Hematopoietic multipotent progenitor cell treated with erythropoietin and hydrocortisone succinate and interleukin-3 and kit ligand, for 6 days (in vitro differentiated cells): Measurements from ENCODE around the gene FLOT2.
"Not testable (repeated sequence)": the region's sequence is repeated elsewhere in the genome, so short reads cannot be mapped to it uniquely, and the experiment has no call there.

Experiments used
- DNase-seq: peaks from one replicate; pipeline ENCODE4 v3.0.0-alpha.2; 2015

Gene FLOT2

GRCh38 chr17:28871056-28871579 is 26.4 kb downstream of the FLOT2 start:
- peak; percentile 51 for DNase-seq

DNA sequence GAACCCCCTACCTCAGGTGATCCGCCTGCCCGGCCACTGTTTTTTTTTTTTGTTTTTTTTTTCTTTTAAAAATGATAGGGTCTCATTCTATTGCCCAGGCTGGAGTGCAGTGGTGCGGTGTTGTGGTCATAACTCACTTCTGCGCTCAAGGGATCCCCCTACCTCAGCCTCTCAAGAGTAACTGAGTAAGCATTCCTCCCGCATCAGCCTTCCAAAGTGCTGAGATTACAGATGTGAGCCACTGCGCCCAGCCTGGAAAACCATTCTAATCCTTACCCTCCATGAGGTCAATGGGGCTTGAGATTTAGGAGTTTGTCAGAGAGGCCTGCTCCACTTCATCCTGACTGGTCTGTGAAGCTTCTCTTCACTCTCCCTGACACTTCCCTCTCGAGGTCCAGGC is 30.3 kb downstream of the FLOT2 start:
- no peak for DNase-seq

- DNase-seq = peak; percentile 74
Measured at GRCh38 chr17:28865946-28866752, 31.4 kb downstream of the FLOT2 start.

GRCh38 chr17:28864991-28865849 is 32.3 kb downstream of the FLOT2 start:
- DNase-seq = peak; percentile 98

DNA sequence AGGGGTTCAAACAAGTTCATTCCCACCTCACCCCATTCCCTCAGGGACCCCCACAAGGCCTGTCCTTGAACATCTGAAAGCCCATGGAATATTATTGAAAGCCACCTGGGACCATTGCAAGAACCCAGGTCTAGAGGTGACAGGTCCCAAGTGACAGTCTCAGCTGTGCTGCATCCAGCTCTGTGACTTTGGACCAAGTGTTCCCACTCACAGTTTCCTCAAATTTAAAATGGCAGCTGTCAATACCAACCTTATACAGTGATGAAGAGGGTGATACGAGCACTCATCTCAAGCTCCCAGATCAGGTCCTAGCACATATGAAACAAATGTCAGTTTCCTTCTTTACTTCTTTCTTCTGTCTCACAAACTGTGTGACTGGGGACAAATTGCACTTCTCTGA is 33.6 kb downstream of the FLOT2 start:
- no peak for DNase-seq

- peak; percentile 51 for DNase-seq
Measured at GRCh38 chr17:28862561-28862960, 35.0 kb downstream of the FLOT2 start.

DNA sequence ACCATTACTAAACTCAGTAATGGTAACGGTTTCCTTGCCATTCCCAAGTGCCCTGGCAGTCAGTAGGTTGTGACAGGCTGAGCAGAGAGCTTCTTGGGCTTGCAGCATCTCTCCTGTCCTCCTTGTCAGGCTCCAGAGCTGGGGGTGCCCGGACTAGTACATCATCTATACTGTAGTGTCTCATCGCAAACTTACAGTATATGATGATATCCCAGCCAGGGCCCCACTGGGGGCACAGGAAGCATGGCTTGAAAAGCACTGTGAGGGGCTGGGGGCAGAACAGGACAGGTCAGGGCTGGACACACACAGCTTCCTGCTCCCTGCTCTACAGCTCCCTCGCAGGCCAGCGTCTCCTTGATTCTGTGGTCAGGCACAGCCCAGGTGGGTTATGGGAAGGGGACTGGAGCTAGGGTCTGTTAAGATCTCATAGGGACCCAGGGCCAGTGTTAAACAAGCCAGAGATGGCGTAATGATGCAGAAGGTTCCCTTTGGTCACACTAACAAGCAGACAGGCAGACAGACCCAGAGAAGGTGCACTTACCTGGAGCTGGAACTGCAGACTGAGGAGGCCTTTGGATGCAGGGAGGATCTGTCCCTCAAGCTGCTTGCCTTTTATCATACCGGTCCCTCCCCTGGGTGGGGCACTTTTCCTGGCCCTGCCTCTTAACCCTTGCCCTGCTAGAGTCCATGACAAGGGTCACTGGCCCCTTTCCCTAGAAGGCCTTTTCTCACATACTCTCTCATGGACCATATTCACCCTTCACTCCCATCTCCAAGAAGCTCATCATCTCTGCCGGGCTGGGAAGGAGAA is 35.9 kb downstream of the FLOT2 start:
- DNase-seq = peak; percentile 87

- DNase-seq = peak; percentile 57
Measured at GRCh38 chr17:28860363-28860808, 37.1 kb downstream of the FLOT2 start.

- peak; percentile 65 for DNase-seq
Measured at GRCh38 chr17:28858801-28859355, 38.7 kb downstream of the FLOT2 start.

DNA sequence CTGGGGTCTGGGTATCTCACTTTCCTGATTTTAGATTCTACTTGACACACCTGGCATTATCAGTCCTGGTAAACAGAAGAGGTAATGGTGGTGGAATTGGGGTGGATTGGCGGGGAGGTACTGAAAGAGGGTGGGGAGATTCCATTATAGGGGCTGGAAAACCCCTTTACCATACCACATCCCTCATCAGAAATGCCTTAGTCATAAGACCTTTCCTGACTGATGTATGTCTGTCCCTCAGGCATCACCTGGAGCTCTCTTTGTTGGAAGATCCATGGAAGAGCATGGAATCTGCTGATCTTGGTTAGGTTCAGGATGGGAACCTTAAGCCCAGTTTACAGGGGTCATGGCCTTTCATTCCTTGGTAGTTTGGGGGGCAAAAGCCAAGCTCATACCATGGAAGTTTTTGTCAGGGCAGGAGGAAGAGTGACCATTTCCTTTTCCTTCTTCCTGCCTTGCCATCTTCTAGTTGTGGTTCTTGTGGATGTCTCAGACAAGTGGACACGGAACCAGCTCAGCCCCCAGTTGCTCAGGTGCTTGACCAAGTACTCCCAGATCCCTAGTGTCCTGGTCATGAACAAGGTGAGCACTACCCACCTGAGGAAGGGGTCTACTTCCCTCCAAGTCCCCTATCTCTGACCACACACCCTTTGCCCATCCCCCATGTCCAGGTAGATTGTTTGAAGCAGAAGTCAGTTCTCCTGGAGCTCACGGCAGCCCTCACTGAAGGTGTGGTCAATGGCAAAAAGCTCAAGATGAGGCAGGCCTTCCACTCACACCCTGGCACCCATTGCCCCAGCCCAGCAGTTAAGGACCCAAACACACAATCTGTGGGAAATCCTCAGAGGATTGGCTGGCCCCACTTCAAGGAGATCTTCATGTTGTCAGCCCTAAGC is 39.4 kb downstream of the FLOT2 start:
- peak; percentile 72 for DNase-seq

- DNase-seq = peak; percentile 35
Measured at GRCh38 chr17:28856028-28856574, 41.4 kb downstream of the FLOT2 start.

GRCh38 chr17:28855336-28855679 is 42.2 kb downstream of the FLOT2 start:
- DNase-seq = no peak

- DNase-seq = peak; percentile 96
Measured at GRCh38 chr17:28854457-28855335, 42.8 kb downstream of the FLOT2 start, which contains the start of gene ERAL1. ERAL1 (plus strand) TSS chr17:28855016; CDS start chr17:28855035, 19 bp downstream.

GRCh38 chr17:28853295-28853694 is 44.2 kb downstream of the FLOT2 start:
- no peak for DNase-seq

DNA sequence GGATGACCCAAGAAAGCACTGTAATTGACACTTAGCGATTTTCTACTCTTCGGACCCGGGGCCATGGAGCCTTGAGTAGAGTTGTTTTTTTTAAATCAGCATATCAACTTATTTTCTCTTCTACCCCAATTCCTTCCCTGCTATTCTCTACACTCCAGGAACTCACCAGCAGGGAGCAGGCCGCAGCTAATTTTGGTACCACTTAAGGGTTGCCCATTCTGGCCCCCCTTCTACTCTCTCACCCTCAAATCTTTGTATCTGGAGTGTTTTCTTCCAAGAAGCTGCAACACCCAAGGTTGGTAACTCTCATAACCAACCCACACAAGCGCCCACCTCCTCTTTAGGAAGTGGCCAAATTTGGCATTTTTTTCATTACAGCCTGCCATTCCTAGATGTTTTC is 48.3 kb downstream of the FLOT2 start:
- peak; percentile 75 for DNase-seq

- DNase-seq = peak; percentile 82
Measured at GRCh38 chr17:28848667-28849066, 48.9 kb downstream of the FLOT2 start.

DNA sequence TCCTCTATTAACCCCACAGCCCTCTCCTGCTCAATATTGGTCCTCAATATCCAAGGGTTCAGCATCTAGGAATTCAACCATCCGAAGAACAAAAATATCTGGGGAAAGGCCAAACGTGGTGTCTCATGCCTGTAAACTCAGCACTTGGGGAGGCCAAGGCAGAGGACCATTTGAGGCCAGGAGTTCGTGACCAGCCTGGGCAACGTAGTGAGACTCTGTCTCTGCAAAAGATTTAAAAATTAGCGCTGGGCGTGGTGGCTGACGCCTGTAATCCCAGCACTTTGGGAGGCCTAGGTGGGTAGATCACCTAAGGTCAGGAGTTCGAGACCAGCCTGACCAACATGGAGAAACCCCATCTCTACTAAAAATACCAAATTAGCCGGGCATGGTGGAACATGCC is 50.8 kb downstream of the FLOT2 start:
- DNase-seq = not testable (repeated sequence)

DNA sequence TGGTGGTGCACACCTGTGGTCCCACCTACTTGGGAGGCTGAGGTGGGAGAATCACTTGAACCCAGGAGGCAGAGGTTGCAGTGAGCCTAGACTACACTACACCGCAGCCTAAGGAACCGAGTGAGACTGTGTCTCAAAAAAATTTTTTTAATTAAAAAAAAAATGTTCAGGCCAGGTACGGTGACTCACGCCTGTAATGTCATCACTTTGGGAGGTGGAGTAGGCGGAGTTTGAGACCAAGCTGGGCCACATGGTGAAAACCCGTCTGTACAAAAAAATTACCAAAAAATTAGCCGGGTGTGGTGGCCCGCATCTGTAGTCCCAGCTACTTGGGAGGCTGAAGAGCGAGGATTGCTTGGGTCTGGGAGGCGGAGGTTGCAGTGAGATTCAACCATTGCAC is 51.3 kb downstream of the FLOT2 start:
- DNase-seq = no peak

GRCh38 chr17:28843816-28844148 is 53.8 kb downstream of the FLOT2 start:
- DNase-seq = no peak
